NCI-H510A (cell line): ENCODE results near the gene NBPF26.
A peak's percentile ranks its signal among the peaks of the same experiment; 100 is the strongest.
"Not testable (repeated sequence)": the region's sequence is repeated elsewhere in the genome, so short reads cannot be mapped to it uniquely, and the experiment has no call there.

ENCODE experiments used
- DNase-seq: peaks from one replicate; lab custom pipeline; 2025; lab: John Stamatoyannopoulos, UW

The NBPF26 gene

GRCh38 chr1:120723715-120724402 is at the start of gene NBPF26:
Gene NBPF26, plus strand, starts transcription at chr1:120723945.
- not testable (repeated sequence) for DNase-seq

DNA sequence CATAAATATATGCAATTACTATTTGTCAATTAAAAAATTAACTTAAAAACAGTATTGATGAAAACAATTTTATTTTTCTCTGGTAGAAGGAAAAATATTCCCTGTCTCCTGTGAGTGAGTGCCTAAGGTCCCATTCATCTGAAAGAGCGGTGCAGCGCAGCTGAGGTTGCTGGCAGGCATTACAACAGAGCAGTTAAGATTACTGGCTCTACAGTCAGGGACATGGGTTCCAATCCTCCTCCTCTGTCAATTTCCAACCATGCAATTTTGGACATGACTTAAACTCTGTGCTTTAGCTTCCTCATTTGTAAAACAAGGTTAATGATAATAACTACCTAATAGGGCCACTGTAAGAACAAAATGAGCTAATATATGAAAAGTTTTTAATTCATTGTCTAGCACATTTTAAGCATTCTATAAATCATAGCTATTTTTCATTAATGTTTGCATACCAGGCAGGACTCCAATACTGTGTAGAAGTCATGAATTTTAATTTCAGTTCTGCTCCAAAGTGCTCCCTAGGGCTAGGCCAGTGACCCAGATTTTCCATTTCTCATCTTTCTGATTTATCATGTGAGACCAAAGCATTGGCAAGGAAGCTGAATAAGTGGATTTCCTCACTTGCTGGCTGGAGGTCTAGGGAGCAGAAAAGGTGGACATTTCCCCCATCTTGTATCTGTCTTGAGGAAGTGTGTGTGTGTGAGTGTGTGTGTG is 43.5 kb upstream of the NBPF26 start:
- not testable (repeated sequence) for DNase-seq

GRCh38 chr1:120680938-120681337 is 42.8 kb upstream of the NBPF26 start:
- not testable (repeated sequence) for DNase-seq

DNA sequence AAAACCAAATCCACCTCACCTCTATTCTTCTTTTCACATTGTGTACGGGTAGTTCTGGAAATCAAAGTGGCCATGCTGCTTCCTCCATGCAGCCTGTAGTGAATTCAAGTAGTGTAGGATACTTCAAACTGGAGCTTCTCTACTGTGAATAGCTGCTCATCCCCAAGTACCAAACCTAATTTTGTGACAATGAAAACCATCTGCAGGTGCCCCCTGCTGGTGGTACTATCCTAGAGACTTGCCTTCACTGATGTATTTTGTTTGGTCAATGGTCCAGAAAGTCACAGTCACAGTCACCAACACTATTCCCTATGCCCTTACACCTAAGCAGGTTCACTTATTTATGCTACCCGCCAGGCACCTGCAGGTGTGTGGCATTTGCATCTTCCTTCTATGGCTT is 39.3 kb upstream of the NBPF26 start:
- not testable (repeated sequence) for DNase-seq

DNA sequence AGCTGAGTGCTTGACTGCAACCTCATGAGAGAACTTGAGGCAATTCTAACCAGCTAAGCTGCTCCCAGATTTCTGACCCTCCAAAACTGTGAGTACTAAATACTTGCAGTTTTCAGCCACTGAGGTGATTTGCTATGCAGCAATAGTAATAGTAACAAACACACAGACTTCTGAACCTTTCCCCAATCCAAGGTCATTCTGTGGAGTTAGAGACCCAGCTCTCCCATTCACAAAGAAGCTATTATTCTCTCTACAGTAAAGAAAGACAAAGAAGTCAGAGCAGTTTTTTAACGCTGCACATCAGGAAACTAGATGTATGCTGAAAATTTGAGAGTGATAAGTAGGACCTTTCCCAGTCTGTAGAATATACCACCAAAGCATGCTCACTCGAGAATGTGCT is 38.1 kb upstream of the NBPF26 start:
- not testable (repeated sequence) for DNase-seq

GRCh38 chr1:120687250-120687649 is 36.5 kb upstream of the NBPF26 start:
- DNase-seq = not testable (repeated sequence)

DNA sequence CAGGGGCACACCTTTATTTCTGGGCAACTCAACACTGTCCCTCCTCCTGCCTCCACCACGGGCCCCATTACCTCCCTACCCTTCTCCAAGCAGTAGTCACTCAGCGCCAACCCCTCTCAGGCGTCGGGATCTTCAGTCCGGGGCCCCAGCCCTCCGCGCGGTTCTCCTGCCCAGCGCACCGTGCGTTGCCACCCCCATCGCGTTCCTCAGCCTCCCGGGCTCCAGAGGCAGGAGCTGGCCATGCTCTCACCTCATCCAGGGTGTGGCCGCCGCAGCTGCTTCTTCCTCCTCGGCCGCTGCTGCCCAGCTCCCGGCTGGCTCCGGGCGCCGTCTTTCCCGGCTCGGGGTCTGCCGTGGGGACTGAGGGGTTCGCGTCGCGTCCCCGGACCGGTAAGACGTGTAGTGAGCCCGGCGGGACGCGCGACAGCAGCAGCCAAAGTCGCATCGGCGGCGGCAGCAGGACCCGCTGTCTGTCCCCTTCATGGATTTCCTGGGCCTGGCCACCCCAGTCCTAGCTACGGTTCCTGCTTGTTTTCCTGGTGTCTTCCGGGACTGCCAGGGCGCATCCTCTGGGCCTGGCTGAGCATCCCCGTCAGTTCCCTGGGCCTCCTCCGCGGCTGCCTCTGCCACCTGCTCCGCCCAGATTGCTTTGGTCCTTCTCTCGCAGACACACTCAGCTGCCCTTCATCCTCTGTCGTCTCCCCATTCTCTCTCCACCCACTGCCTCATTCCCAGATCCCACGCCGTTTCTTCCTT is 22.8 kb upstream of the NBPF26 start:
- DNase-seq = not testable (repeated sequence)

DNA sequence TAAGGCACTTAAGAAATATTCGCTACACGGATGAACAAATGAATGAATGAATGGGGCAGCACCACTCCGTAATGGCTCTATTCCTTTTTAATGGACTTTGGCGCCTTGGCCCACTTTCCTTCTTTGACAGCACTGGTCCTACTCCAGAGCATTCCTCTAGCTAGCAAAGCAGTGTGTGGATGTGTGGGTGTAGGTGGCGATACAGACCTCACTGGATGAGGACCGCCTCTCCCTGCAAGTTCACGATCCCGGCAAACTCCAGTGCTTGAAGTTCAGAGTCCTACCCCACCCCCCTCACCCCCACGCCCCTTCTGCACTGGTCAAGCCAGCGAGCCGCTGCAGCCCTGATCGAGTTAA is 409 bp upstream of the NBPF26 start:
- not testable (repeated sequence) for DNase-seq

- not testable (repeated sequence) for DNase-seq
Observed at GRCh38 chr1:120724507-120724906, 762 bp downstream of the NBPF26 start.

DNA sequence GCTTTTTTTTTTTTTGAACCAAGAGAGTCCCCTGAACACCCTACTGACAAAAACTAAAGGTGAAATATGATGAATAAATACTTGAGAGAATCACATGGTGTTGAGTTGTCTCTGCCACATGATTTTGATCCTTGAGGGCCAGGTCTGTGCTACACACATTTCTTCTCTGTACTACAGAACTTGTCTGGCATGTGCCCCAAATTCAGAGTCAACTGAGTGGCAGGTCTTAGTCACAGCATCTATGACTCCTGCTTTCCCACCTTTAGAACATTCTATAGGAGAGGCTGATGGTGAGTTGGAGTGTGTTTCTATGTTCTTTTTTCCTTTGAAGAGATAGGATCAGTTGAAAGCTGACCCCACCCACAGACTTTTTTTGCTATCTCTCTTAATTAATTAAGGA is 5.1 kb downstream of the NBPF26 start:
- not testable (repeated sequence) for DNase-seq

DNA sequence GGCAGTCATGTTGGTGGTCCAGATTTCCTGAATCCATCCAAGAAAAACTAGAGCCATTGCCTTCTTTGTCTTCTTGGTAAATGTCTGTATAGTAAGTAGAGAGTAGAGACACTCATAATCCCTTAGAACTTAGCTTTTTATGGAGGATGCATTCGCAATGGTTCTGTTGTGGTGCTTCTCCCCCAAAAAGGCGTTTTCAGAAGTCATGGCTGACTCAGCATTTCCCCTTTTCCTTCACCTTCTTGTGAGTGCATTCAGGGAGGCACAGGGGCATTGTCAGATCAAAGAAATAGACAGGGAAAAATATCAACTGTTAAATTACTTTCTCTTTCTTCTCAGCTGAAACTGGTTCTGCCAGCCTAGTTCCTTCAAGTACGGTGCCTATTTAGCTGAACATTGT is 45.3 kb downstream of the NBPF26 start:
- not testable (repeated sequence) for DNase-seq

DNA sequence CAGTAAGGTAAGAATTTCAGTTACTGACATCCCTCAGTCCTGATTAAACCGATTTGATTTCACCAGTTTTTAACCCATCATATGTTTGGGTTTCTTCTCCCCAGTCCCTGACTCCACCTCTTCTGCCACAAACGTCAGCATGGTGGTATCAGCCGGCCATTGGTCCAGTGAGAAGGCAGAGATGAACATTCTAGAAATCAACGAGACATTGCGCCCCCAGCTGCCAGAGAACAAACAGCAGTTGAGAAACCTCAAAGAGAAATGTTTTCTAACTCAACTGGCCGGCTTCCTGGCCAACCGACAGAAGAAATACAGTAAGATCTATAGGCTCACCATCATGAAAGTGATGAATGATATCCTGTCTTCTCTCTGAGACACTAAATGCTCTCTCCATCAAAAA is 81.7 kb downstream of the NBPF26 start:
- not testable (repeated sequence) for DNase-seq

- peak; percentile 18 for DNase-seq
Observed at GRCh38 chr1:120811822-120812221, 88.1 kb downstream of the NBPF26 start.

- not testable (repeated sequence) for DNase-seq
Observed at GRCh38 chr1:120825051-120825450, 101.3 kb downstream of the NBPF26 start.

GRCh38 chr1:120826623-120827022 is 102.9 kb downstream of the NBPF26 start:
- DNase-seq = not testable (repeated sequence)

- DNase-seq = not testable (repeated sequence)
Observed at GRCh38 chr1:120844186-120844944, 120.6 kb downstream of the NBPF26 start.

DNA sequence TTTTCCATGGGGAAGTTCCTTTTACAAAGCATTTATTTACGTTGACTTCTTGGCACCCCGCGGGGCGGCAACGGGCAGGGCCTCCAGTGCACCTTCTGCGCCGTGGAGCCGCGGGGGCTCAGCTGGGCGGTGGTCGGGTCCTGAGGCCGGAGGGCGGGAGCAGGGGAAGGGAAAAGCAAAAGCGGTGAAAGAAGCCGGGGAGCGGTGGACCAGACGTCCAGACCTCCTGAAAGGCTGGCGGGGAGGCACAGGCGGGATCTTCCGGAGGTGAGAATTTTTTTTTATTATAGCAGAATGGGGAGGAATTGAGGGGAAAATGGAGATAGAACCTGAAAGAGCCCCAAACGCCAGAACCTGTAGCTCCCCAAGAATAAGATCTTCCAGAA is 121.2 kb downstream of the NBPF26 start:
- DNase-seq = not testable (repeated sequence)

- DNase-seq = not testable (repeated sequence)
Observed at GRCh38 chr1:120849400-120850286, 125.9 kb downstream of the NBPF26 start.

GRCh38 chr1:120850287-120850536 is 126.5 kb downstream of the NBPF26 start:
- not testable (repeated sequence) for DNase-seq

DNA sequence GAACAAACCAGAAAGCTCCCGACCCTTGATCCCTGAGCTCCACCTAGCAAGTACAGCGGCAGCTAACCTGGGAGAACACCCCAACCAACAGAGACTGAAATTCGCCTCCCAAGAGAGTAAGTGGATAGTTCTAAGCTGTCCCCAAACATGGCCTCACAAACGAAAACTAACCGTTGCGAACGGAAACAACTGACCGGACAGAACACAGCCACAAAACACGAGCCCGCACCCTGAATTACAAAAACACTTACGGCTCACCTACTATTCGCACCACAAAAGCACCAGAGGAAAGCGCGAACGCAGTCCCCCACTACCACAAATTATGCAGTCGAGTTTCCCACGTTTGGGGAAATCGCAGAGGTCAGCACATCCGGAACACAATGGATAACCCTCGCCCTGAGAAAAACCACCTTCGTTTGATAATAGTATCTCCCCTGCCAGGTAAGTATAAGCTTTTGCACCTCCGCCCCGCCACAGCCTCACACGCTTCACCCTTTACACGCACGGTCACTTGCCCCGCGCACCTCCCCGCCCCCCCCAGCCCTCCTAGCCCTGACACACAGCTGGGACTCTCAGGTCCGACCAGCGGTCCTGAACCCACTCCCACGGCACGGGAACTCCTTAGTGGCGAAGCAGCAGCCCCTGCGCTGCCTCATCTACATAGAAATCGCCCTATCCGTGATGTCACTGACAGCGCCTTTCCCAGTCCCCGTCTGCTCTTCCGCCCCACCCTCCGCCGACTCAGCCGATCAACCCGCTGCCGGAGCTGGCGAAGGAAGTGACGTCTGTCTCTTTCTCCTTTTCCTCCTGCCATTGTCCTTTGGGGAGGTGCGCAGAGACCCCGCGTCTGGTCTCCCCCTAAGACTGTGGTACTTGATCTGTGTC is 127.0 kb downstream of the NBPF26 start:
- DNase-seq = peak; percentile 76
